ENCODE results near the gene EDDM13. TPM values are rescaled to one million over a fixed set of nuclear protein-coding genes. Genes with fewer than 3 reads are reported as not detected.
"Not testable (repeated sequence)": the region's sequence is repeated elsewhere in the genome, so short reads cannot be mapped to it uniquely, and the experiment has no call there.

Gene EDDM13
- total RNA-seq, 1 donor from 2014 or later = not detected

- no peak for DNase-seq (ENCODE audit: low read depth)
Observed at GRCh38 chr19:56295531-56296455, 23.2 kb downstream of the EDDM13 start.

DNA sequence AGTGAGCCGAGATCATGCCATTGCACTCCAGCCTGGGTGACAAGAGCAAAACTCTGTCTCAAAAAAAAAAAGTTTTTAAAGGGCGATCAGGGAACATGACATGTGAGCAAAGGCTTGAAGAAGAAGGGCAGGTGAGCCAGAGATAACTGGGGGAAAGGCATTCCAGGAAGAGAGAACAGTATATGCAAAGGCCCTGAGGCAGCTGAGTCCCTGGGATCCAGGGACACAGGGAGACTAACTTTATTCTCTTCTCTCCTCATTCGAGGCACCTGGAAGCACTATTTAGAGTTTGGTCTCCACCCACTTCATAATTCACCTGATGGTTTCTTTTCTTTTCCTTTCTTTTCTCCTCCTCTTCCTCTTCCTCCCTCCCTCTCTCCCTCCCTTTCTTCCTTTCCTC, 24.5 kb downstream of the EDDM13 start:
- DNase-seq (ENCODE audit: low read depth) = no peak

GRCh38 chr19:56299688-56300087, 27.1 kb downstream of the EDDM13 start:
- no peak for DNase-seq (ENCODE audit: low read depth)

GRCh38 chr19:56301155-56301554, 28.6 kb downstream of the EDDM13 start:
- DNase-seq (ENCODE audit: low read depth) = no peak

DNA sequence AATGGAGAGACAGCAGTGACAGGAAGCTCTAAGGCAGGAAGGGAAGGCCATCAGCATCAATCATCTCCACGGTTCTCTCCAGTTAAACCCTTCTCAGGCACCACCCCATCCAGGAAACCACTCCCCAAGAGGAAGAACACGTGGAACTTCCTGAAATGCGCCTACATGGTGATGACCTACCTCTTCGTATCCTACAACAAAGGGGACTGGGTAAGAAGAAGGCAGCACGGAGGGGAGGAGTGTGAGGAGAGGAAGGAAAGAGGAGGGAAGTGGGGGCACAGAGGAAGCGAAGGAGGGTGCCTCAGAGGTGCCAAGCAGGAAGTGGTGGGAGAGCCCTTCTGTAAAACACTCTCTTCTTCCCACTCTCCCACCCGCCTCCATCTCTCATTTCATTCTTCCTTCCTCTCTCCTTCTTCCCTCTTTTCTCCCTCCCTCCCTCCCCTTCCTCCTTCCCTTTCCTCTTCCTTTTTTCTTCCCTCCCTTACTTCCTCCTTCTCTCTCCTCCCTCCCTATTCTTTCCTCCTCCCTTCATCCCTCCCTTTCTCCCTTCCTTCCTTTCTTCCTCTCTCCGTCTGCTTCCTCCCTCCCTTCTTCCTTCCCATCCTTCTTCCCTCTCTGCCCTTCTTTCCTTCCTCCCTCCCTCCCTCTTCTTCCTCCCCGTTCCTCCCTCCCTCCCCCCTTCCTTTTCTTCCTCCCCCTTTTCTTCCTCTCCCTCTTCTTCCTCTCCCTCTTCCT, 29.5 kb downstream of the EDDM13 start:
- DNase-seq (ENCODE audit: low read depth) = no peak

GRCh38 chr19:56304243-56304642, 31.7 kb downstream of the EDDM13 start:
- no peak for DNase-seq (ENCODE audit: low read depth)

DNA sequence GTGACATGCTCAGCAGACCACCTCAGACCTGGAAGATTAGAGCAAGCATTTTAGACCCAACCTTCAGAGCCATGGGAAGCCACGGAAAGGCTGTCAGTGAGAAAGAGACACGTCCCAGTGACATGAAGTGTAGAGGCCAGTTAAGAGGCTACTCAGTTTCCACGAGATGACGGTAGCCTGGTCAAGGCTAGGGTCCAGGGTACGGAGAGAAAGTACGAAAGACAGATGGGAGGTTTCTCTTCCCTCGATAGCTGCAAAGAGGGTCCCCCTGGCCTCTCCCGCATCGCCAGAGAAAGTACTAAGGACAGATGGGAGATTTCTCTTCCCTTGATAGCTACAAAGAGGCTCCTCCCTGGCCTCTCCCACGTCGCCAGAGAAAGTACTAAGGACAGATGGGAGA, 33.5 kb downstream of the EDDM13 start:
- no peak for DNase-seq (ENCODE audit: low read depth)

DNA sequence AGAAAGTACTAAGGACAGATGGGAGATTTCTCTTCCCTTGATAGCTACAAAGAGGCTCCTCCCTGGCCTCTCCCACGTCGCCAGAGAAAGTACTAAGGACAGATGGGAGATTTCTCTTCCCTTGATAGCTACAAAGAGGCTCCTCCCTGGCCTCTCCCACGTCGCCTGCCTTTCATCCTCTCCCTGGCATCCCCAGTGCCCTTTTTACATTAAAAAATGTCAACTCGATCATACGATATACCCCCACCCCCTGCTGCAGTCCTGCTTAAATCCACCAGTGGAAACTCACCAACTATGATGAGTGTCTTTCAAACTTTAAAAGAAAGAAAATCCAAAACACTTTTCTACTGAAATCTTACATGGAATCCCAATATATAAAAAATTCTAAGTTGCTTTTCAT, 34.5 kb downstream of the EDDM13 start:
- not testable (repeated sequence) for DNase-seq (ENCODE audit: low read depth)

DNA sequence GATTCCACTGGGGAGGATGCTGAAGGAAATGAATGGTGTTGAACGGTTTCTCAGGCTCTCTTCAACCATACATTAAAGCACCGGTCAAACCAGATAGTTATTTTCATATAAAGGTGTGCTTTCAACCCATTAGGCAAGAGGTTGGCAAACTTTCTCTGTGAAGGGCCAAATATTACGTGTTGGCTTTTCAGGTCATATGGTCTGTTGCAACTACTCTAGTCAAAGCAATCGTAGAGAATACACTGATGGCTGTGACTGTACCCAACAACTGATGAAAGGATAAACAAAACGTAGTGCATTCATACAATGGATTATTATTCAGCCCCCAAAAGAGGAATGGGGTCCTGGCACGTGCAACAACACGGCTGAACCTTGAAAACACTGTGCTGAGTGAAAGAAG, 36.2 kb downstream of the EDDM13 start:
- no peak for DNase-seq (ENCODE audit: low read depth)

GRCh38 chr19:56309511-56310185, 37.1 kb downstream of the EDDM13 start:
- DNase-seq (ENCODE audit: low read depth) = no peak

DNA sequence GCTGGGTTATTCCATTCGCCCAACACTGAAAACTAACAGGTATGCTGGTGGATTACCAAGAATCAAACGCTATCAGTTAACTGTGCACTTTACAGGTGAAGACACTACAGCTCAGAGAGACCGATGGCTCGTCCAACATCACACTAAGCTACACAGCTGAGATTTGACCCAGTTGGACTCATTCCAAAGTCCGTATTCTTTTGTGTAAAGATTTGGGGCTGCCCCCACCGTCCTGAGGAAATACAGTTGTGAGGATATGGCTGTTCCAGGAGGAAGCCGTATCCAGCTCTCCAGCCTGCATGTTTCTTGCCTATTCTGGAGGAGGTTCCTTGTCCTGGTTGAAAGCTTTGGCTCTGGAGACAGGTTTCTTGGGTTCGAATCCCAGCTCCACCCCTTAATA, 37.9 kb downstream of the EDDM13 start:
- DNase-seq (ENCODE audit: low read depth) = no peak

DNA sequence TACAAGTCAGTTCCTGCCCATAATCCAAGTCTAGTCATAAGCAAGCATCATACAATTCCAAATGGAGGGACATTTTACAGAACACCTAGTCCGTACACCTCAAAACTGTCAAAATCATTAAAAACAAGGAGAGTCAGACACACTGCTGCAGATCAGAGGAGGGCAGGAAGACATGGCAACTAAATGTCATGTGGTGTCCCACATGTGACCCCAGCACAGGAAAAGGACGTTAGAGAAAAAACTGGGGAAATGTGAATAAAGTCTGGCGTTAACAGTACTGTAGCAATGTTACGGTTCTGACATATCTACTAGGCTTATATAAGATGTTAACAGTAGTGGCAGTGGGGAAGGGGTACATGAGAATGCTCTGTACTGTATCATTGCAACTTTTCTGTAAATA, 39.8 kb downstream of the EDDM13 start:
- DNase-seq (ENCODE audit: low read depth) = no peak

GRCh38 chr19:56312787-56313657, 40.5 kb downstream of the EDDM13 start:
- DNase-seq (ENCODE audit: low read depth) = no peak

DNA sequence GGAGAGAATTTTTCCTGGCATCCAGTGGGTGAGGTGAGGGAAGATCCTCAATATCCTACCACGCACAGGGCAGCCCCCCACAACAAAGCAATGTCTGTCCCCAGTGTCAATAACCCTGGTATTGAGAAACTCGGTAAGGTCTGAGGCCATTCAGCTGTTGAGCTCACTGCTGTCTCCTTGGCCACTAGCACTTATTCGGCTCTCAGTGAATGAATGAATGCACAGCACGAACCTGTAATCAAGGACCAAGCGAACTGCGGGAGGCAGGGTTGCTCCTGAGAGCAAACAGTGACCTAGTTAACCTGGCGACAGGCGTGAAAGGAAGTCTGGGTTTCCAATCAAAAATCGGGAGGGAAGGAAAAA, 41.5 kb downstream of the EDDM13 start:
- DNase-seq (ENCODE audit: low read depth) = peak; percentile 41

GRCh38 chr19:56314381-56315076, 42.0 kb downstream of the EDDM13 start, which contains the start of gene ZSCAN5A:
Gene ZSCAN5A (minus strand): TSS chr19:56314839. CDS start chr19:56225046, 89,793 bp downstream.
- DNase-seq (ENCODE audit: low read depth) = peak; percentile 79

DNA sequence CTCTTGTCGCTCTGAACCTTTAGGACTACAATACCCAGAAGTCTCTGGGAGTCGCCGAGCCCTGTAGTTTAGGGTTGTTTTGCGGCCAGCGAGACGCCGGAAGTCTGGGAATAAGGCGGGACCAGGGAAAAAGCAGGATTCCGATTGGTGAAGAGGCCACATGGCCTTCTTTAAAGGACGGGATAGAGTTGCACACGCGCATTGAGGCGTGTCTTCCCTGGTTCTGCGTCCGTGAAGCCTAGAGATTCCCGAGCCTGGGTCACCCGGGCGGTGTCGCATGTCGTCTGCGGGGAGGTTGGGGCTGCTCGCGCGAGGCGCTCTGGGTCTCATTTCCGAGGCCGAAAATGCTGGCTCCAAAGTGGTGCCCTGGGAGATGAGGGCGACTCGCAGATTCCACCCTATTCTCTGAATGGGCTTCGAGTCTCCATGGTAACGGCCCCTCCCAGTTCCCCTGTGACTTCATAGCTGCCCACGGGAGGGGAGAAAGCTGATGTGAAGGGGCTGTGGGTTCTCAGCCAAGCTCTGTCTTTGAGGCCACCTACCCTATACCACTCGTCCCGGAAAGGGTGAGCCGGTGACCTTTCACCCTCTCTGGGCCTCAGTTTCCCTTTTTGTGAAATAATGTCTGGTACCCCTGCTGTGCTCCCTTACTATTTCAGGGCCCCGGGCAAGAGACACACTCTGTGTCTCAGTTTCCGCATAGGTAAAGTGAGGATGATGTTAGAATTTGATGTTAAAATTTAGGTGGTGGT, 42.7 kb downstream of the EDDM13 start:
- peak; percentile 97 for DNase-seq (ENCODE audit: low read depth)

- no peak for DNase-seq (ENCODE audit: low read depth)
Observed at GRCh38 chr19:56316728-56317127, 44.2 kb downstream of the EDDM13 start.

DNA sequence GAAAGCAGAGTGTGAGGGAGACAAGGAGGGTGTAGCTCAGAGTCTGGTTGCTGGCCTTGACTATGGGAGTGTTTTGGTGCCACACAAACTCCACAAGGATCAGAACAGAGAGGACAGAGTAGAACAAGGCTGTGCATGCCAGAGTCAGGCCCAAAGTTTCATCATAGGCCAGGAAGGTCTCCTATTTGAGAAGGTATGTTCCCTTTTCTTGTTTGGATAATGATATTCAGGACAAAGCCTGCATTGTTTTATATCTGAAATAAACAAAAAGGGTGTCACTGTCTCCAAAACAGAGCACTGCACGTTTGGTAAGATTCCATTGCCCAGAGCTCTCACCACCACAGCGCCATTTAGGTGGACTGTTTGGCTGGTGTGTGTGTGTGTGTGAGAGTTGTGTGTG, 45.2 kb downstream of the EDDM13 start:
- DNase-seq (ENCODE audit: low read depth) = no peak

DNA sequence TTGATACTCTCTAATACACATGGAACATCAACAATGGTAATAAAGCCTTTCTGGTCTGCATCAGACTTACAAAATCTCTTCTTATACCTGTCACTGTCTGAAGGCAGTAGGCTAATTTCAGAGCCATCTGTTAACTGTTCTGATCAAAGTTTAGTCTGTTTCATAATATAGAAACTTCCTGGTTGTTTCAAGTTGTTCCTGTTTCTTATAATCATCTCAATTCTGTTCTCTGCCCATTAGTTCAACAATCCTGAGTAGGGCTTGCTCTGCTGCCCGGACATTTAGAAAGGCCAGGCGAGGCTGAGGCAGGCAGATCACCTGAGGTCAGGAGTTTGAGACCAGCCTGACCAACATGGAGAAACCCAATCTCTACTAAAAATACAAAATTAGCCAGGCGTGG, 47.4 kb downstream of the EDDM13 start:
- DNase-seq (ENCODE audit: low read depth) = no peak
